Measurements from ENCODE around the gene SCYL3. TPM values are rescaled to one million over a fixed set of nuclear protein-coding genes. Genes with fewer than 3 reads are reported as not detected.
"Not testable (repeated sequence)": the region's sequence is repeated elsewhere in the genome, so short reads cannot be mapped to it uniquely, and the experiment has no call there.

SCYL3 gene
- polyA plus RNA-seq, 1 experiment: 9.8 TPM

GRCh38 chr1:169867012-169867675 lies 26.6 kb downstream of the SCYL3 start:
- Histone ChIP-seq H3K4me3 (ENCODE audit: low read depth, low read length) (no peak overlapping the region), H3K27me3 (ENCODE audit: control insufficient read depth, insufficient read depth, low read length) (no peaks in the 10 kb centered on the region), H3K27ac (ENCODE audit: low read depth, low read length) (peak overlapping the region; percentile 11), H3K9me3 (ENCODE audit: control insufficient read depth, insufficient read depth, low read length) (peaks cover 4% of the 10 kb centered on the region)
- POLR2A ChIA-PET: interaction anchor here (1.4 kb wide), 1 partner anchor 26 kb away, joined by 3 read pairs; the partner anchor contains the start of gene SCYL3
- TF ChIP-seq CTCF (IDR thresholded peaks at IDR 0.05; ENCODE audit: low read depth, low read length): no peak
- CTCF ChIA-PET: no interaction called here
- DNase-seq (ENCODE audit: low read depth, low spot score): no peak

- no peaks in the 10 kb centered on the region for H3K9me3 ChIP-seq (ENCODE audit: control insufficient read depth, insufficient read depth, low read length)
- H3K27ac ChIP-seq (ENCODE audit: low read depth, low read length): no peak overlapping the region
- no peak for DNase-seq (ENCODE audit: low read depth, low spot score)
- POLR2A ChIA-PET: interaction anchor here (1.4 kb wide), 1 partner anchor 27 kb away, joined by 3 read pairs; the partner anchor contains the start of gene SCYL3
- H3K27me3 ChIP-seq (ENCODE audit: control insufficient read depth, insufficient read depth, low read length): no peaks in the 10 kb centered on the region
- CTCF ChIA-PET: interaction anchor here (1.0 kb wide), 1 partner anchor 903 kb away, joined by 4 read pairs; no protein-coding TSS in a partner anchor
- no peak overlapping the region for H3K4me3 ChIP-seq (ENCODE audit: low read depth, low read length)
- TF ChIP-seq CTCF (IDR thresholded peaks at IDR 0.05; ENCODE audit: low read depth, low read length): no peak
Observed at GRCh38 chr1:169866577-169866976, 27.1 kb downstream of the SCYL3 start.

GRCh38 chr1:169864531-169864930 lies 29.2 kb downstream of the SCYL3 start:
- H3K27ac ChIP-seq (ENCODE audit: low read depth, low read length); H3K4me3 ChIP-seq (ENCODE audit: low read depth, low read length); H3K9me3 ChIP-seq (ENCODE audit: control insufficient read depth, insufficient read depth, low read length); DNase-seq (ENCODE audit: low read depth, low spot score); H3K27me3 ChIP-seq (ENCODE audit: control insufficient read depth, insufficient read depth, low read length); POLR2A ChIA-PET; CTCF ChIA-PET: not testable (repeated sequence)

- Histone ChIP-seq H3K4me3 (ENCODE audit: low read depth, low read length) (no peak overlapping the region), H3K27ac (ENCODE audit: low read depth, low read length) (no peak overlapping the region), H3K9me3 (ENCODE audit: control insufficient read depth, insufficient read depth, low read length) (no peaks in the 10 kb centered on the region), H3K27me3 (ENCODE audit: control insufficient read depth, insufficient read depth, low read length) (no peaks in the 10 kb centered on the region)
- ChIA-PET POLR2A (no interaction called here), CTCF (interaction anchor here (0.5 kb wide), 1 partner anchor 214 kb away, joined by 3 read pairs; the partner anchor contains the start of gene KIFAP3)
- no peak for TF ChIP-seq CTCF (IDR thresholded peaks at IDR 0.05; ENCODE audit: low read depth, low read length)
- no peak for DNase-seq (ENCODE audit: low read depth, low spot score)
Observed at GRCh38 chr1:169860750-169861149, 32.9 kb downstream of the SCYL3 start.

GRCh38 chr1:169860187-169860586 lies 33.5 kb downstream of the SCYL3 start:
- TF ChIP-seq CTCF (IDR thresholded peaks at IDR 0.05; ENCODE audit: low read depth, low read length): no peak
- no peak for DNase-seq (ENCODE audit: low read depth, low spot score)
- Histone ChIP-seq H3K4me3 (ENCODE audit: low read depth, low read length) (no peak overlapping the region), H3K9me3 (ENCODE audit: control insufficient read depth, insufficient read depth, low read length) (no peaks in the 10 kb centered on the region), H3K27me3 (ENCODE audit: control insufficient read depth, insufficient read depth, low read length) (no peaks in the 10 kb centered on the region), H3K27ac (ENCODE audit: low read depth, low read length) (no peak overlapping the region)
- ChIA-PET CTCF (interaction anchor here (0.5 kb wide), 1 partner anchor 214 kb away, joined by 3 read pairs; the partner anchor contains the start of gene KIFAP3), POLR2A (no interaction called here)

All from AG04450 (cell line).